ENCODE results near the gene DIP2C. TPM values are rescaled to one million over a fixed set of nuclear protein-coding genes. Genes with fewer than 3 reads are reported as not detected.

Gene DIP2C
- total RNA-seq, 1 experiment from 2014 or later, result 11.0 TPM

GRCh38 chr10:629186-629998 is 60.1 kb downstream of the DIP2C start:
- ChIA-PET POLR2A (no interaction called here), CTCF (no interaction called here)
- no peak for DNase-seq (ENCODE audit: low spot score)
- TF ChIP-seq SOX15 (CRISPR knock-in tag; IDR thresholded peaks at IDR 0.05) (no peak), ZNF423 (CRISPR knock-in tag; IDR thresholded peaks at IDR 0.05) (no peak), HMGXB4 (CRISPR knock-in tag; IDR thresholded peaks at IDR 0.05) (no peak), CTCF (IDR thresholded peaks at IDR 0.05) (no peak), IRF2 (CRISPR knock-in tag; IDR thresholded peaks at IDR 0.05; ENCODE audit: borderline replicate concordance, low read depth) (no peak), TP53 (CRISPR knock-in tag; IDR thresholded peaks at IDR 0.05) (no peak), MAX (CRISPR knock-in tag; IDR thresholded peaks at IDR 0.05) (no peak), NR3C1 (CRISPR knock-in tag; conservative IDR thresholded peaks at IDR 0.05; ENCODE audit: low read depth) (no peak), HMGA2 (CRISPR knock-in tag; IDR thresholded peaks at IDR 0.05) (no peak)
- TF ChIP-seq, protein P1, sequence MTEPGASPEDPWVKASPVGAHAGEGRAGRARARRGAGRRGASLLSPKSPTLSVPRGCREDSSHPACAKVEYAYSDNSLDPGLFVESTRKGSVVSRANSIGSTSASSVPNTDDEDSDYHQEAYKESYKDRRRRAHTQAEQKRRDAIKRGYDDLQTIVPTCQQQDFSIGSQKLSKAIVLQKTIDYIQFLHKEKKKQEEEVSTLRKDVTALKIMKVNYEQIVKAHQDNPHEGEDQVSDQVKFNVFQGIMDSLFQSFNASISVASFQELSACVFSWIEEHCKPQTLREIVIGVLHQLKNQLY (CRISPR knock-in tag; IDR thresholded peaks at IDR 0.05), result no peak
- H3K27ac Mint-ChIP-seq, result no peak overlapping the region
- ATAC-seq, result no peak
- H3K4me3 Mint-ChIP-seq, result no peak overlapping the region
- no peaks in the 10 kb centered on the region for H3K36me3 Mint-ChIP-seq
- peaks cover 39% of the 10 kb centered on the region for H3K4me1 Mint-ChIP-seq
- no peaks in the 10 kb centered on the region for H3K27me3 Mint-ChIP-seq (ENCODE audit: low read depth)
- H3K9me3 Mint-ChIP-seq, result no peaks in the 10 kb centered on the region

- Mint-ChIP-seq H3K4me3 (no peak overlapping the region), H3K27ac (0 out of 2 replicates have a peak overlapping the region, but pooled peaks have one; percentile 65), H3K27me3 (ENCODE audit: low read depth) (no peaks in the 10 kb centered on the region), H3K36me3 (no peaks in the 10 kb centered on the region), H3K9me3 (no peaks in the 10 kb centered on the region), H3K4me1 (peaks cover 36% of the 10 kb centered on the region)
- POLR2A ChIA-PET, result no interaction called here
- no peak for TF ChIP-seq NFATC4 (CRISPR knock-in tag; IDR thresholded peaks at IDR 0.05)
- TF ChIP-seq ZNF138 (CRISPR knock-in tag; conservative IDR thresholded peaks at IDR 0.05), result no peak
- TF ChIP-seq OVOL2 (CRISPR knock-in tag; IDR thresholded peaks at IDR 0.05; ENCODE audit: borderline replicate concordance), result no peak
- no peak for TF ChIP-seq RELA (CRISPR knock-in tag; IDR thresholded peaks at IDR 0.05; ENCODE audit: borderline replicate concordance)
- TF ChIP-seq JAZF1 (CRISPR knock-in tag; IDR thresholded peaks at IDR 0.05), result no peak
- TF ChIP-seq ESRRA (CRISPR knock-in tag; IDR thresholded peaks at IDR 0.05; ENCODE audit: borderline replicate concordance), result no peak
- no peak for TF ChIP-seq ATF3 (CRISPR knock-in tag; conservative IDR thresholded peaks at IDR 0.05)
- no peak for TF ChIP-seq HMGXB4 (CRISPR knock-in tag; IDR thresholded peaks at IDR 0.05)
- TF ChIP-seq KAT7 (CRISPR knock-in tag; IDR thresholded peaks at IDR 0.05; ENCODE audit: borderline replicate concordance), result no peak
- no peak for TF ChIP-seq CREM (CRISPR knock-in tag; IDR thresholded peaks at IDR 0.05)
- TF ChIP-seq TP53 (CRISPR knock-in tag; IDR thresholded peaks at IDR 0.05), result no peak
- no peak for TF ChIP-seq EMX1 (CRISPR knock-in tag; IDR thresholded peaks at IDR 0.05)
- TF ChIP-seq, protein P2, sequence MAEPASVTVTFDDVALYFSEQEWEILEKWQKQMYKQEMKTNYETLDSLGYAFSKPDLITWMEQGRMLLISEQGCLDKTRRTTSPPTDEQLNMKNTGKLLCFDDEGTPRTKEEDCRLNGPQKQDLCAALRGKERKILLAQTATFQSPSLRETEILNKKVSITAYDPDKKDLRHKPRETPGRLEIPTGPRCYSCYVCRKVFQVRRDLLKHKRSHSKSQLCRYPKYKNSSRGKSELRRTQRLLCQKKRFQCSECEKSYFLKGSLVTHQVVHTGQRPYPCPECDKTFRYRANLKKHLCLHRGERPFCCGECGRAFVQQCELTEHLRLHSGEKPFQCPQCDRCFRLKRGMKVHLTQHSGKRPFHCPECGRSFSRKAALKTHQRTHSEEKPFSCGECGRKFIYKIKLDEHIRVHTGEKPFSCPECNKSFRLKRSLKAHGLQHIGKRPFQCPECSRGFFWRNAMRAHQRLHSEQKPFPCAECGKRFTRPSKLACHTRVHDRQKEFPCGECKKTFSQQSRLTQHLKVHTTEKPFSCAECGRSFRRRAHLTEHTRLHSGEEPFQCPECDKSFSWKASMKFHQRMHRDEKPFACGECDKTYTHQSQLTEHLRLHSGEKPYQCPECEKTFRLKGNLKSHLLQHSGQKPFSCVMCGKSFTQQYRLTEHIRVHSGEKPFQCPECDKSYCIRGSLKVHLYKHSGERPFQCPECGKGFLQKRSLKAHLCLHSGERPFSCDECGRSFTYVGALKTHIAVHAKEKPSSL (CRISPR knock-in tag; conservative IDR thresholded peaks at IDR 0.05), result no peak
- TF ChIP-seq NFE2L1 (CRISPR knock-in tag; IDR thresholded peaks at IDR 0.05), result no peak
- no peak for TF ChIP-seq CTCF (IDR thresholded peaks at IDR 0.05)
- TF ChIP-seq ZNF219 (CRISPR knock-in tag; IDR thresholded peaks at IDR 0.05; ENCODE audit: borderline replicate concordance), result no peak
- ATAC-seq (no peak), DNase-seq (ENCODE audit: low spot score) (no peak)
- CTCF ChIA-PET, result no interaction called here
Measured at GRCh38 chr10:628386-629045, 61.0 kb downstream of the DIP2C start.

Data from WTC11 (cell line).